Uterus (tissue), 2 donors: ENCODE measurements around the gene MED13L.

Experiments
- CTCF ChIP-seq, 4 experiments: fragments of 200-600 bp in 2 of 4; fragments of 450-650 bp in 2 of 4; sonication (generic) in 2 of 4; IDR thresholded peaks; one replicate each; pipeline ENCODE4 v1.5.1; 2016 to 2019; ENCODE audit warnings: antibody characterized with exemption in 4 of 4, mild to moderate bottlenecking in 2 of 4, moderate library complexity in 1 of 4
- POLR2A ChIP-seq, 2 donors: fragments of 450-650 bp; IDR thresholded peaks; one replicate each; pipeline ENCODE4 v1.6.1; 2016; ENCODE audit warnings: antibody characterized with exemption in 2 of 2, mild to moderate bottlenecking in 1 of 2, moderate library complexity in 1 of 2

- TF ChIP-seq CTCF (IDR thresholded peaks at IDR 0.05) (no peak), POLR2A (IDR thresholded peaks at IDR 0.05) (no peak)
Measured at GRCh38 chr12:116026346-116026745, 251.1 kb downstream of the MED13L start.
